Upper lobe of left lung (tissue), 4 donors: Measurements from ENCODE around the gene AQP12B.
"Not testable (repeated sequence)": the region's sequence is repeated elsewhere in the genome, so short reads cannot be mapped to it uniquely, and the experiment has no call there.

Source experiments
- CTCF ChIP-seq, 6 experiments: fragments of 450-650 bp in 4 of 6; fragments of 200-600 bp in 2 of 6; sonication (generic) in 2 of 6; IDR thresholded peaks; one replicate each; pipeline ENCODE4 v1.5.1; 2016 to 2019; ENCODE audit warnings: antibody characterized with exemption in 6 of 6
- EP300 ChIP-seq, 4 donors: sonication (generic); formaldehyde crosslinking; IDR thresholded peaks; one replicate each; pipeline ENCODE4 v1.5.1; 2017; ENCODE audit warnings: antibody characterized with exemption in 4 of 4, control low read depth in 2 of 4
- POLR2A ChIP-seq, 4 donors: fragments of 450-650 bp; IDR thresholded peaks; one replicate each; pipeline ENCODE4 v1.5.1; 2016 to 2017; ENCODE audit warnings: antibody characterized with exemption in 4 of 4, mild to moderate bottlenecking in 2 of 4
- POLR2AphosphoS5 ChIP-seq, 2 donors: sonication (generic); formaldehyde crosslinking; IDR thresholded peaks; one replicate each; pipeline ENCODE4 v1.5.1; 2017; ENCODE audit warnings: antibody characterized with exemption in 2 of 2

GRCh38 chr2:240682431-240683224, at the start of gene AQP12B:
- not testable (repeated sequence) for TF ChIP-seq CTCF, POLR2A, POLR2AphosphoS5, EP300 (IDR thresholded peaks at IDR 0.05)
